HFFc6 (cell line): Measurements from ENCODE around the gene USP2. TPM values are rescaled to one million over a fixed set of nuclear protein-coding genes. Genes with fewer than 3 reads are reported as not detected.

Experiments
- DNase-seq: peaks from one replicate; pipeline ENCODE4 v3.0.0-alpha.2; 2018
- H3K27ac Mint-ChIP-seq: 2 replicates; pipeline ENCODE4 v1.8.0; 2020; ENCODE audit warnings: mild to moderate bottlenecking, mixed read lengths
- H3K27me3 Mint-ChIP-seq: 2 replicates; pipeline ENCODE4 v1.8.0; 2021; ENCODE audit warnings: mild to moderate bottlenecking, moderate library complexity, mixed read lengths; ENCODE audit not compliant: insufficient read depth
- H3K36me3 Mint-ChIP-seq: 2 replicates; pipeline ENCODE4 v1.8.0; 2021; ENCODE audit warnings: low read depth, mixed read lengths
- H3K4me1 Mint-ChIP-seq: 2 replicates; pipeline ENCODE4 v1.8.0; 2020; ENCODE audit warnings: low read depth, mixed read lengths
- H3K4me3 Mint-ChIP-seq: 2 replicates; pipeline ENCODE4 v1.8.0; 2020; ENCODE audit warnings: mild to moderate bottlenecking, moderate library complexity, mixed read lengths
- H3K9me3 Mint-ChIP-seq: 2 replicates; pipeline ENCODE4 v1.8.0; 2020; ENCODE audit warnings: mild to moderate bottlenecking, mixed read lengths
- CTCF ChIP-seq: fragments of 200-600 bp; sonication (generic); IDR thresholded peaks from 2 replicates; pipeline ENCODE4 v1.5.0; 2021; ENCODE audit warnings: antibody characterized with exemption, mild to moderate bottlenecking
- total RNA-seq, 6 experiments: library from RNA; stranded (reverse); fragmentation: NEBNext Ultra II Directional; extraction: Animal tissue kit (Norgen Biotek cat#: 25700); gene quantifications; 2 replicates in 1 of 6; 3 replicates in 5 of 6; pipeline ENCODE4 v1.2.3, GENCODE V29; 2021

Gene USP2
- total RNA-seq, 6 experiments from 2014 or later = 0.32 to 0.71 (median 0.49) TPM

- Mint-ChIP-seq H3K27me3 (peaks cover 2% of the 10 kb centered on the region), H3K27ac (no peak overlapping the region), H3K36me3 (peaks cover 4% of the 10 kb centered on the region; the same call in 1 of the 2 replicates), H3K9me3 (no peaks in the 10 kb centered on the region), H3K4me3 (no peak overlapping the region), H3K4me1 (peaks cover 13% of the 10 kb centered on the region)
- no peak for DNase-seq
- TF ChIP-seq CTCF = no peak
Observed at GRCh38 chr11:119309953-119310681, 71.4 kb downstream of the USP2 start.

GRCh38 chr11:119309411-119309810 is 72.1 kb downstream of the USP2 start:
- H3K9me3 Mint-ChIP-seq = no peaks in the 10 kb centered on the region
- H3K27ac Mint-ChIP-seq = no peak overlapping the region
- H3K4me1 Mint-ChIP-seq = peaks cover 13% of the 10 kb centered on the region
- H3K27me3 Mint-ChIP-seq = peaks cover 2% of the 10 kb centered on the region
- TF ChIP-seq CTCF = no peak
- DNase-seq = no peak
- no peak overlapping the region for H3K4me3 Mint-ChIP-seq
- peaks cover 4% of the 10 kb centered on the region; the same call in 1 of the 2 replicates for H3K36me3 Mint-ChIP-seq

GRCh38 chr11:119307974-119308373 is 73.5 kb downstream of the USP2 start:
- TF ChIP-seq CTCF = no peak
- Mint-ChIP-seq H3K36me3 (peaks cover 14% of the 10 kb centered on the region), H3K27me3 (peaks cover 2% of the 10 kb centered on the region), H3K27ac (no peak overlapping the region), H3K4me3 (no peak overlapping the region), H3K4me1 (peaks cover 13% of the 10 kb centered on the region), H3K9me3 (no peaks in the 10 kb centered on the region)
- DNase-seq = no peak

- Mint-ChIP-seq H3K27me3 (peaks cover 2% of the 10 kb centered on the region), H3K4me3 (no peak overlapping the region), H3K4me1 (peaks cover 13% of the 10 kb centered on the region), H3K9me3 (no peaks in the 10 kb centered on the region), H3K27ac (no peak overlapping the region), H3K36me3 (peaks cover 21% of the 10 kb centered on the region)
- peak; percentile 23; the same call in 1 of the 2 replicates for TF ChIP-seq CTCF
- no peak for DNase-seq
Observed at GRCh38 chr11:119307219-119307618, 74.3 kb downstream of the USP2 start.

- H3K27me3 Mint-ChIP-seq = peaks cover 2% of the 10 kb centered on the region
- peaks cover 22% of the 10 kb centered on the region for H3K36me3 Mint-ChIP-seq
- H3K4me3 Mint-ChIP-seq = no peak overlapping the region
- no peak for TF ChIP-seq CTCF
- H3K9me3 Mint-ChIP-seq = no peaks in the 10 kb centered on the region
- DNase-seq = no peak
- H3K4me1 Mint-ChIP-seq = peaks cover 13% of the 10 kb centered on the region
- peak overlapping the region; percentile 24; the same call in 1 of the 2 replicates for H3K27ac Mint-ChIP-seq
Observed at GRCh38 chr11:119306373-119306890, 75.1 kb downstream of the USP2 start.
